ENCODE data around the gene HCFC2.

The HCFC2 gene

GRCh38 chr12:104114834-104115586 is 50.7 kb downstream of the HCFC2 start:
- in situ Hi-C loops (cut with MboI; ENCODE audit: low sequenced_read_pairs), result loop anchor here (25.0 kb wide), 1 partner anchor 228 kb away; no protein-coding TSS in a partner anchor

DNA sequence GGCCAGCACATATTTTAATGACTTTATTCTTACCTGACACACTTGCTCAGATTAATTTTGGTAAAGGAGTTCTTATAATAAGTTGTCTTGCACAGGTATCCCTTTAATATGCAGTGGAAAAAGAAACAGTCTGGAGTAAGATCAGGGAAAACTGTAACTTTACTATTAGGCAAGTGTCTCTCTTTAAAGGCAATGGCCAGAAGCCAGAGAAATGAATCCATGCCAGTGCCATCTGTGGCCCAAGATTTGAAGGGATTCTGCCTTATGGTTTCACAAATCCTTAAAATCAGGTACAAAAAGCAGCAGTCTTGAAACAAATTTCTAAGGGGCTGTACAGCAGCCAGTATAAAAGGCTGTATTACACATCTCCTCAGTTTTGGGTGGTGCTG is 51.2 kb downstream of the HCFC2 start:
- in situ Hi-C loops (cut with MboI; ENCODE audit: low sequenced_read_pairs), result loop anchor here (25.0 kb wide), 1 partner anchor 228 kb away; no protein-coding TSS in a partner anchor

DNA sequence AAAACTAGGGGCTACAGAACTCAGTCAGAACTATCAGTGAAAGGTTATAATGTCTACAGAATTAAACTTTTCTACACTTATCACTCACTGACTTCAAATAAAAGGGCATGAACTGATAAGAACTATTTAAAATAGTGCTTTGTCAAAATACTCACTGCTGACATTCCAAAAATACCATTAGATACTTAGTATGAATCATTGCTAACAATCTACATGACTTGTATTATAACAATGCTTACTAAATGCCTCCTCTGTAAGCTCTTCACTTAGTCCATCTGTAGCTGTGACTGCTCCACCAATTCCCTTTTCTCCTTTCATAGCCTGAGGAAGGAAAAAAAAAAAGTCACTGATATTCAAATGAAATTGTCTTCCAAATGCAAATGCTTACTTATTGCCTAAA is 56.7 kb downstream of the HCFC2 start:
- in situ Hi-C loops (cut with MboI; ENCODE audit: low sequenced_read_pairs), result loop anchor here (25.0 kb wide), 1 partner anchor 234 kb away; no protein-coding TSS in a partner anchor

- in situ Hi-C loops (cut with MboI; ENCODE audit: low sequenced_read_pairs), result loop anchor here (25.0 kb wide), 1 partner anchor 235 kb away; no protein-coding TSS in a partner anchor
These were observed 58.0 kb downstream of the HCFC2 start for GRCh38 chr12:104122298-104122697.

GRCh38 chr12:104126548-104126947 is 62.2 kb downstream of the HCFC2 start:
- in situ Hi-C loops (cut with MboI; ENCODE audit: low sequenced_read_pairs), result no loop called here

DNA sequence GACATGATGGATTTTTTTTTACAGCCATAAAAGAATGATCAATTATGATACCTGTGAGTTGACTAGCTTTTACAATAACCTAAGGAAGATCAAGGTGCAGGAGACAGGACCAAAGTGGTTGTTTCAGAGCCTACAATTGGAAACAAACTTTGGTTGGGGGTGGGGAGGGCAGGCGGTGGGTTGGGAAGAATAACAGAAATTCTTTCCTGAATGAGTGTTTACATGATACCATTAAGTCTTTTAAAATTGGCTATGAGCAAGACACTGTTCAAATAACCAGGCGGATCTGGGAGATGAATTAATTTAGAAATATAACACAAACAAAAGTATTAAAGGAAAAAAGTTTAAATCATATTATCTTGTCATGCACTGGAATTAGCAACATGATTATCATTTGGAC is 66.4 kb downstream of the HCFC2 start:
- in situ Hi-C loops (cut with MboI; ENCODE audit: low sequenced_read_pairs), result no loop called here

DNA sequence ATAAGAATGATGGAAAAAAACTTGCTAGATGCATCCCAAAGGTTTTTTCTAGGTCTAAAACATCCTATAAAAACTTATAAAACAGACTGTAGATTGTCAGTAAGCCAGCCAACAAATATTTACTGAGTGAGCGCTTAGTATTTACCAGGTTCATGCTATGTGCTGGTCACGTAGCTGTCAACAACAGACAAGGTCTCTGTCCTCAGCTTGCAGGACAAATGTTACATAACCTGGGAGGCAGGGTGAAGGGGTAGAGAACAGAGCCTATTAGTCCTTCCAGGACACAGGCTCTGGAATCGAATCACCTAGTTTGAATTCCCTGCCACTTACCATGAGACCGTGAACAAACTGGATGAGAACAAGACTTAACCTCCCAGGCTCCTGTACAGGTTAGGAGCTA is 67.3 kb downstream of the HCFC2 start:
- in situ Hi-C loops (cut with MboI; ENCODE audit: low sequenced_read_pairs), result no loop called here

GRCh38 chr12:104132351-104132956 is 68.1 kb downstream of the HCFC2 start:
- in situ Hi-C loops (cut with MboI; ENCODE audit: low sequenced_read_pairs), result no loop called here

GRCh38 chr12:104133321-104133720 is 69.0 kb downstream of the HCFC2 start:
- in situ Hi-C loops (cut with MboI; ENCODE audit: low sequenced_read_pairs), result no loop called here

DNA sequence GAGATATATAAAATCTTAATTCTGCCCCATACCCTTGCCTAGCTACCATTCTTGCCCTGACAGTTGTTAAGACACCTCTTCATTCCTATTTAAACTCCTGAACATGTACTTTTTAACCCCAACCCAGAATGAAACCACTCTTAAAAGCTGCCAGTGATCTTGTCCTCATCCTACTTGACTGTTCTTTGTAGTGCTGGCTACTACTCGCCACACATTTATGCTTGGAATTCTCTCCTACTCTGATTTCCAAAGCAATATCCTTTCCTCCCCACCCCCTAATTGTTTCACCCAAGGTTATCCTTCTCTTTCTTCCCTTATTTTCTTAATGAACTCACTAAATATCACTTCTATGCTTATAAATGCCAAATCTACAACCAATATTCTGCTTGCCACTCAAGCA is 69.5 kb downstream of the HCFC2 start:
- in situ Hi-C loops (cut with MboI; ENCODE audit: low sequenced_read_pairs), result no loop called here

DNA sequence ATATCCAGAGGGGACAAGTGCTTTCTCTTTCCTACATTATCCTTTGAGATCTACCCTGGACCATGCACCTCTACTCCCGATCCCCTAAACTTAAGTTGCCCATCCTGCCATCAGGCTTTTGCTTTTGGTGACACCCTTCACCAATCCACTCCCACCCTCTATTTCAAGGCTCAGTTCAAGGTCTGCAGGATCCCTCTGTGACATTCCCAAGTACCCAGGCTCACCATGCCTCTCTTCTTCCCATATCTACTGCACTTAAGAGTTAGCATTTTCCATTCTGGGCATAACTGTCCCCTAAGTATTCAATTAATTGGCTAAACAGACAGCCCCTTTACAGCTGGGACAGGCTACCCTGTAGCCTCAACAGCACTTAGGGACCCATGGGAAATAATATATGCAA is 70.6 kb downstream of the HCFC2 start:
- in situ Hi-C loops (cut with MboI; ENCODE audit: low sequenced_read_pairs), result no loop called here

- in situ Hi-C loops (cut with MboI; ENCODE audit: low sequenced_read_pairs), result no loop called here
These were observed 72.2 kb downstream of the HCFC2 start for GRCh38 chr12:104136577-104136976.

GRCh38 chr12:104137001-104137901 is 72.9 kb downstream of the HCFC2 start:
- in situ Hi-C loops (cut with MboI; ENCODE audit: low sequenced_read_pairs), result no loop called here

DNA sequence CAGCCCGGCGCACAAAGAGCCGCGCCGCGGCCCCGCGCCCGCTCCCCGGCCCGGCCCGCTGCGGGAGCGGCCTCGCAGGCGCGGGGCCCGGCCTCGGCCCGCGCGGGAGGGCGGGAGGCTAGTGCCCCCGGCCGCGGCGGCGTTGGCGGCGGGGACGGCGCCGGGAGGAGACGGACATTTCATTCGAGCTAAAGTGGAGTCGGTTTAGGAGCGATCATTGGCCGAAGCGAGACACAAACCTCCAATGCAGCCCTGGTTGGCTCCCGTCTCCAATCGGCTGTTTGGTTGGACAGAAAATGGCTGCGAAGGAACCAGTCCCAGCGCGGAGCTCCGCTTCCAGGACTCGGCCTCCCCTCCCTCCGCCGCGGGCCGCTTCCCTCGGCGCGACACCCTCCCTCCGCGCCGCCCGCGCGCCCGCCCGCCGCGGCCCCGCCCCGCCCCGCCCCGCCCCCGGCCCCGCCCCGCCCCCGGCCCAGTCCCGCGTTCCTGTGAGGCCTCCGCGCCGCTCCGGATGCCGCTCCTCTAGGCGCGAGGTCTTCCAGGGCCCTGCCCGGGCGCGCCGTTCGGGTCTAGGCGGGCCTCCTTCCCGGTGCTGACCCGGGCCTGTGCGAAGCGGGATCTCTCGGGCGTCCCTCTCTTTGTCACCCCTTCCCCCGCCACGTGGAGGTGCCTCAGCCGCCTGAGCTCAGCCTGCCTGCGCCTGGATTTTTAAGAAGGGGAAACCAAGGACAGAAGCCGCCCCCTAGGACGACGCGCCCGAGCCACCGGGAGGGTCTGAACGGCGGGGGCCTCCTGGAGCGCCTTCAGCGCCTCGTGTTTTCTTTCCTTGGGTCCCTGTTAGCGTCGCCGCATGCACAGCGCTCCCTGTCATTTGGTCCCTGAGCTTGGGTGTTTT is 73.8 kb downstream of the HCFC2 start, which contains the start of gene NFYB:
Gene NFYB (minus strand): TSS at position 309 of the 895 bp plus-strand sequence. CDS start 2,757 bp downstream, outside the sequence.
- in situ Hi-C loops (cut with MboI; ENCODE audit: low sequenced_read_pairs), result no loop called here

DNA sequence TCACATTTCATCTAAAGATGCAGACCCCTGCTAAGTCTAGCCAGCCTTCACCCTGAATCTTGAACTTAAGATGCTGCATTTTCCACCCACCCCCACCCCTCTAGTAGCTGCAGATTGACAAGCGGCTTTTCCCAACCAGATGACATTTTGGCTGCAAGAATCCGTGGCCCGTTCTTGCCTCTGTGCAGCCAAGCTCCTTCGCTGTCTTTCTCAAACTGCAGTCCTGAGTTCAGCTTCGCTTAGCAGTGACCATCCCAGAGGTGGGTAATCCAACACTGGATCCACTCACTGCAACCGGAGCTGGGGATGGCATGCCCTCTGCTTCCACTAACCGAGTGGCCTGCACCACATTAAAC is 74.4 kb downstream of the HCFC2 start:
- in situ Hi-C loops (cut with MboI; ENCODE audit: low sequenced_read_pairs), result no loop called here

DNA sequence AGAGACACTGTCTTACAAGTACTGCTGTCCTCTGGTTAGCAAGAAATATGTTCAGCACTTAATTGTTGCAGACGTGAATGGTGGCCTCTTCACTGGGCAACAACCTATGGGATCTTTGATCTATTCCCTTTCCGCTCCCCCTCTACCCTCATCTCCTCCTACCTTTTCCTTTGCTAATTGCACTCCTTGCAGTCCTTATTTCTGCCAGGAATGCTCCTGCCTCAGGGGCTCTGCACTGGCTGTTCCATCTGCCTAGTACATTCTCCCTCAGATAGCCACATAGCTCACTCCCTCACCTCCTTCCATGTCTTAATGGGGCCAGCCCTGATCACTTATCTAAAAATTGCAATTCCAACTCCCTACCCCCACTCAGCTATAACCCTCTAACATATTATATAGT is 78.2 kb downstream of the HCFC2 start:
- in situ Hi-C loops (cut with MboI; ENCODE audit: low sequenced_read_pairs), result no loop called here

DNA sequence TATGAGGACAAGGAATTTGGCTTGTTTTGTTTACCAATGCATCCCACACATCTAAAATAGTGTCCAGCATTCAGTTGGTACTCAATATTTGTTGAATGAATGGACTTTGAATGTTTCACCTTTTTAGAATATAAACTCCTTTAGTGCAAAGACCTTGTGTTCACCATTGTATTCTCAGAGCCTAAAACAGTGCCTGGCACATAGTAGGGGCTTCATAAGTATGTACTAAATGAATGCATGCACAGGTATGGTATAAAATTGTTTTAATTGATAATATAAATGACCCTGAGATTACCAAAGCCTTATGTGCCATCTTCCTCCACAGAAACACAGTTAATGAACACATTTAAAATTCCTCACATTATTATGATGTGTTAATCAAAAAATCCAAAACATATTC is 78.7 kb downstream of the HCFC2 start:
- in situ Hi-C loops (cut with MboI; ENCODE audit: low sequenced_read_pairs), result no loop called here

DNA sequence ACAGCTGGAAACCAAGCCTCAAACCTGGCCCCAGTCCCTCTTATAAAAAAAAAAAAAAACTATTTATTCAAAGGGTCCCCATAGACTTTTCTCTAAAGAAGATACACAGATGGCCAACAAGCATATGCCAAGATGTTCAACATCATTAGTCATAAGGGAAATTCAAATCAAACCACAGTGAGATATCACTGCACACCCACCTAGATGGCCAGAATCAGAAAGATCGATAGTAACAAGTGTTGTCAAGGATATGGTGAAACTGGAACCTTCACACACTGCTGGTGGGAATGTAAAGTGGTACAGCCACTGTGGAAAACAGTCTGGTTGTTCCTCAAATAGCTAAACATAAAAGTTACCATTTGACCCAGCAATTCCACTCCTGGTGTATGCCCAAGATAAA is 79.6 kb downstream of the HCFC2 start:
- in situ Hi-C loops (cut with MboI; ENCODE audit: low sequenced_read_pairs), result no loop called here

- in situ Hi-C loops (cut with MboI; ENCODE audit: low sequenced_read_pairs), result no loop called here
These were observed 83.0 kb downstream of the HCFC2 start for GRCh38 chr12:104147346-104147745.

- in situ Hi-C loops (cut with MboI; ENCODE audit: low sequenced_read_pairs), result no loop called here
These were observed 86.1 kb downstream of the HCFC2 start for GRCh38 chr12:104150416-104150815.
